H9 (cell line): ENCODE measurements around the gene ENOSF1. TPM values are rescaled to one million over a fixed set of nuclear protein-coding genes. Genes with fewer than 3 reads are reported as not detected.

Experiments
- DNase-seq: peaks from one replicate; pipeline ENCODE4 v3.0.0-alpha.2; 2017
- H2AFZ ChIP-seq: one replicate; pipeline ENCODE4 v1.6.1; 2013; ENCODE audit warnings: mild to moderate bottlenecking, low read length, control low read depth, moderate library complexity
- H2AK5ac ChIP-seq: 2 replicates; pipeline ENCODE4 v1.6.1; 2013; ENCODE audit warnings: low read length, control low read depth, mixed read lengths; ENCODE audit not compliant: insufficient read length
- H2BK120ac ChIP-seq: one replicate; pipeline ENCODE4 v1.6.1; 2013; ENCODE audit warnings: low read depth, mild to moderate bottlenecking, low read length, control low read depth, inconsistent platforms; ENCODE audit not compliant: poor library complexity, severe bottlenecking
- H2BK12ac ChIP-seq: 2 replicates; pipeline ENCODE4 v1.6.1; 2013; ENCODE audit warnings: low read length, control low read depth, mixed read lengths, low read depth; ENCODE audit not compliant: insufficient read length
- H2BK15ac ChIP-seq: 2 replicates; pipeline ENCODE4 v1.6.1; 2013; ENCODE audit warnings: low read depth, low read length, control low read depth
- H2BK20ac ChIP-seq: one replicate; pipeline ENCODE4 v1.6.1; 2013; ENCODE audit warnings: low read depth, mild to moderate bottlenecking, low read length, control low read depth, inconsistent platforms; ENCODE audit not compliant: poor library complexity, severe bottlenecking
- H2BK5ac ChIP-seq: 2 replicates; pipeline ENCODE4 v1.6.1; 2013; ENCODE audit warnings: low read length, control low read depth, mixed read lengths; ENCODE audit not compliant: insufficient read length
- H3K14ac ChIP-seq: 2 replicates; pipeline ENCODE4 v1.6.1; 2013; ENCODE audit warnings: low read length, control low read depth; ENCODE audit not compliant: insufficient read depth
- H3K18ac ChIP-seq: 2 replicates; pipeline ENCODE4 v1.6.1; 2013; ENCODE audit warnings: low read depth, mild to moderate bottlenecking, mixed read lengths, low read length, control low read depth; ENCODE audit not compliant: insufficient read length
- H3K23ac ChIP-seq: 2 replicates; pipeline ENCODE4 v1.6.1; 2013; ENCODE audit warnings: low read length, control low read depth, mixed read lengths, low read depth; ENCODE audit not compliant: insufficient read length
- H3K23me2 ChIP-seq: 2 replicates; pipeline ENCODE4 v1.6.1; 2013; ENCODE audit warnings: low read depth, mild to moderate bottlenecking, mixed read lengths, low read length, control low read depth; ENCODE audit not compliant: insufficient read length, poor library complexity, severe bottlenecking
- H3K27ac ChIP-seq: 2 replicates; pipeline ENCODE4 v1.5.1; 2013; ENCODE audit warnings: low read length, control low read depth, mixed read lengths, low read depth; ENCODE audit not compliant: insufficient read length
- H3K27me3 ChIP-seq: 2 replicates; pipeline ENCODE4 v1.6.1; 2013; ENCODE audit warnings: low read length, control low read depth, inconsistent platforms; ENCODE audit not compliant: insufficient read depth
- H3K4ac ChIP-seq: 2 replicates; pipeline ENCODE4 v1.6.1; 2013; ENCODE audit warnings: low read depth, mild to moderate bottlenecking, control low read depth, inconsistent platforms, low read length, moderate library complexity
- H3K4me1 ChIP-seq: 2 replicates; pipeline ENCODE4 v1.6.1; 2013; ENCODE audit warnings: low read length, control low read depth, inconsistent platforms; ENCODE audit not compliant: insufficient read depth
- H3K4me2 ChIP-seq: 2 replicates; pipeline ENCODE4 v1.6.1; 2013; ENCODE audit warnings: low read length, control low read depth, mixed read lengths; ENCODE audit not compliant: insufficient read length, insufficient read depth
- H3K56ac ChIP-seq: 2 replicates; pipeline ENCODE4 v1.6.1; 2013; ENCODE audit warnings: low read depth, mild to moderate bottlenecking, mixed read lengths, low read length, control low read depth; ENCODE audit not compliant: insufficient read length
- H3K79me1 ChIP-seq: 2 replicates; pipeline ENCODE4 v1.6.1; 2013; ENCODE audit warnings: low read depth, mild to moderate bottlenecking, moderate library complexity, low read length, control low read depth, inconsistent platforms; ENCODE audit not compliant: insufficient read depth, poor library complexity, severe bottlenecking
- H3K79me2 ChIP-seq: 2 replicates; pipeline ENCODE4 v1.6.1; 2013; ENCODE audit warnings: low read length, control low read depth, inconsistent platforms; ENCODE audit not compliant: insufficient read depth
- H3K9ac ChIP-seq: 2 replicates; pipeline ENCODE4 v1.6.1; 2013; ENCODE audit warnings: low read length, control low read depth, mixed read lengths; ENCODE audit not compliant: insufficient read length; ENCODE audit errors: extremely low read depth
- H3K9me3 ChIP-seq: one replicate; pipeline ENCODE4 v1.6.1; 2013; ENCODE audit warnings: low read depth, low read length, inconsistent platforms; ENCODE audit not compliant: control insufficient read depth
- H3T11ph ChIP-seq: one replicate; pipeline ENCODE4 v1.6.1; 2013; ENCODE audit warnings: mild to moderate bottlenecking, low read length, control low read depth, inconsistent platforms
- H4K20me1 ChIP-seq: one replicate; pipeline ENCODE4 v1.6.1; 2013; ENCODE audit not compliant: control insufficient read depth, insufficient read length, insufficient read depth
- H4K5ac ChIP-seq: 2 replicates; pipeline ENCODE4 v1.6.1; 2013; ENCODE audit warnings: low read depth, mild to moderate bottlenecking, mixed read lengths, low read length, control low read depth; ENCODE audit not compliant: insufficient read length
- H4K8ac ChIP-seq: replicated peaks from 2 replicates; pipeline ENCODE4 v1.6.1; 2013; ENCODE audit warnings: low read length, control low read depth, mixed read lengths, low read depth; ENCODE audit not compliant: insufficient read length
- H4K91ac ChIP-seq: 2 replicates; pipeline ENCODE4 v1.6.1; 2013; ENCODE audit warnings: low read depth, mild to moderate bottlenecking, moderate library complexity, mixed read lengths, low read length, control low read depth; ENCODE audit not compliant: insufficient read length
- H3K27ac Mint-ChIP-seq, 3 experiments: 2 replicates in 2 of 3; 3 replicates in 1 of 3; pipeline ENCODE4 v1.8.0; 2020 to 2021; ENCODE audit warnings: mixed read lengths in 3 of 3, mild to moderate bottlenecking in 1 of 3, moderate library complexity in 1 of 3
- H3K27me3 Mint-ChIP-seq: 2 replicates; pipeline ENCODE4 v1.8.0; 2021; ENCODE audit warnings: low read depth, mild to moderate bottlenecking, moderate library complexity, mixed read lengths
- H3K36me3 Mint-ChIP-seq, 3 experiments: 2 replicates in 2 of 3; 3 replicates in 1 of 3; pipeline ENCODE4 v1.8.0; 2020 to 2021; ENCODE audit warnings: low read depth in 3 of 3, mixed read lengths in 3 of 3; ENCODE audit not compliant: insufficient read depth in 1 of 3
- H3K4me1 Mint-ChIP-seq, 2 experiments: 2 replicates each; pipeline ENCODE4 v1.8.0; 2020; ENCODE audit warnings: mixed read lengths in 2 of 2
- H3K4me3 Mint-ChIP-seq, 2 experiments: 2 replicates in 1 of 2; 3 replicates in 1 of 2; pipeline ENCODE4 v1.8.0; 2020 to 2021; ENCODE audit warnings: mild to moderate bottlenecking in 2 of 2, mixed read lengths in 2 of 2, moderate library complexity in 1 of 2
- H3K9me3 Mint-ChIP-seq, 2 experiments: 2 replicates in 1 of 2; 3 replicates in 1 of 2; pipeline ENCODE4 v1.8.0; 2020; ENCODE audit warnings: mild to moderate bottlenecking in 2 of 2, mixed read lengths in 2 of 2, moderate library complexity in 1 of 2
- CTCF ChIP-seq: fragments of 200-600 bp; sonication (generic); conservative IDR thresholded peaks from 3 replicates; pipeline ENCODE4 v1.8.0; 2021; ENCODE audit warnings: antibody characterized with exemption, mild to moderate bottlenecking
- total RNA-seq: library from RNA; stranded (reverse); gene quantifications from 2 replicates; pipeline ENCODE4 v1.2.1, GENCODE V29; 2021

The ENOSF1 gene
- total RNA-seq, 1 experiment from 2014 or later = 40.3 TPM

- Mint-ChIP-seq H3K27me3 (no peaks in the 10 kb centered on the region), H3K27ac (no peak overlapping the region), H3K4me3 (no peak overlapping the region), H3K9me3 (no peaks in the 10 kb centered on the region), H3K4me1 (no peaks in the 10 kb centered on the region), H3K36me3 (peaks cover 12 to 59% (median 41%) of the 10 kb centered on the region in 3 experiments; a peak in 6 of 7 replicates)
- peaks cover 3% of the 10 kb centered on the region for H3K79me1 ChIP-seq
- H2BK5ac ChIP-seq = no peak overlapping the region
- no peaks in the 10 kb centered on the region for H3K27me3 ChIP-seq
- peak; percentile 81 for TF ChIP-seq CTCF
- H2AK5ac ChIP-seq = no peak overlapping the region
- H4K8ac ChIP-seq = no peak overlapping the region
- H2BK20ac ChIP-seq = no peak overlapping the region
- no peak overlapping the region for H4K5ac ChIP-seq
- no peak overlapping the region for H3K14ac ChIP-seq
- no peak overlapping the region for H3K9ac ChIP-seq
- no peak overlapping the region for H2AFZ ChIP-seq
- H3K56ac ChIP-seq = no peak overlapping the region
- no peaks in the 10 kb centered on the region for H3K9me3 ChIP-seq
- DNase-seq = no peak
- H3K27ac ChIP-seq = no peak overlapping the region
- H4K20me1 ChIP-seq = no peaks in the 10 kb centered on the region
- no peak overlapping the region for H3K23ac ChIP-seq
- no peak overlapping the region for H3K18ac ChIP-seq
- H3K23me2 ChIP-seq = no peaks in the 10 kb centered on the region
- no peak overlapping the region for H2BK12ac ChIP-seq
- no peak overlapping the region for H3T11ph ChIP-seq
- H4K91ac ChIP-seq = no peak overlapping the region
- H3K4me1 ChIP-seq = no peaks in the 10 kb centered on the region
- H3K4ac ChIP-seq = no peak overlapping the region
- no peak overlapping the region for H2BK15ac ChIP-seq
- H2BK120ac ChIP-seq = no peak overlapping the region
- no peak overlapping the region for H3K4me2 ChIP-seq
- no peaks in the 10 kb centered on the region for H3K79me2 ChIP-seq
Measured at GRCh38 chr18:741931-742512, 29.6 kb upstream of the ENOSF1 start.
